Fibroblast of skin of left quadriceps (primary cell): ENCODE measurements around the gene RPRD1B.
"Not testable (repeated sequence)": the region's sequence is repeated elsewhere in the genome, so short reads cannot be mapped to it uniquely, and the experiment has no call there.

Source experiments
- DNase-seq, 2 experiments: peaks; one replicate each; pipeline ENCODE4 v3.0.0-alpha.2; 2013; ENCODE audit warnings: low read depth in 2 of 2

Gene RPRD1B

GRCh38 chr20:38104285-38104684 lies 70.7 kb downstream of the RPRD1B start:
- DNase-seq, result no peak

- no peak for DNase-seq
These were observed 72.9 kb downstream of the RPRD1B start for GRCh38 chr20:38106461-38106860.

GRCh38 chr20:38107386-38107785 lies 73.8 kb downstream of the RPRD1B start:
- DNase-seq, result not testable (repeated sequence)

- not testable (repeated sequence) for DNase-seq
These were observed 74.4 kb downstream of the RPRD1B start for GRCh38 chr20:38107916-38108315.

GRCh38 chr20:38108438-38108985 lies 75.0 kb downstream of the RPRD1B start:
- peak; percentile 35 to 41 for DNase-seq

GRCh38 chr20:38108986-38109541 lies 75.5 kb downstream of the RPRD1B start:
- DNase-seq, result peak; percentile 74 to 81

GRCh38 chr20:38109591-38110524 lies 76.3 kb downstream of the RPRD1B start:
- DNase-seq, result peak; percentile 96 to 97

GRCh38 chr20:38110525-38111178 lies 77.1 kb downstream of the RPRD1B start:
- no peak for DNase-seq

GRCh38 chr20:38111366-38112232 lies 78.1 kb downstream of the RPRD1B start:
- DNase-seq, result no peak

GRCh38 chr20:38112261-38112929 lies 78.8 kb downstream of the RPRD1B start:
- no peak for DNase-seq

GRCh38 chr20:38112930-38113294 lies 79.4 kb downstream of the RPRD1B start:
- DNase-seq, result no peak

GRCh38 chr20:38113401-38114325 lies 80.1 kb downstream of the RPRD1B start:
- DNase-seq, result no peak

GRCh38 chr20:38114353-38114791 lies 80.8 kb downstream of the RPRD1B start:
- peak in 1 of 2 experiments; percentile 13 for DNase-seq

GRCh38 chr20:38115205-38115604 lies 81.7 kb downstream of the RPRD1B start:
- DNase-seq, result no peak

- DNase-seq, result no peak
These were observed 82.3 kb downstream of the RPRD1B start for GRCh38 chr20:38115896-38116295.

- DNase-seq, result no peak
These were observed 83.0 kb downstream of the RPRD1B start for GRCh38 chr20:38116409-38117165.

GRCh38 chr20:38117205-38117604 lies 83.7 kb downstream of the RPRD1B start:
- DNase-seq, result no peak

- DNase-seq, result peak in 1 of 2 experiments; percentile 30
These were observed 84.1 kb downstream of the RPRD1B start for GRCh38 chr20:38117635-38118034.

GRCh38 chr20:38119446-38119845 lies 85.9 kb downstream of the RPRD1B start:
- no peak for DNase-seq
